D341Med (cell line): ENCODE results near the gene PIGU.
"Not testable (repeated sequence)": the region's sequence is repeated elsewhere in the genome, so short reads cannot be mapped to it uniquely, and the experiment has no call there.

Source experiments
- DNase-seq: peaks from one replicate; pipeline ENCODE4 v3.0.0; 2012; ENCODE audit warnings: low spot score

PIGU gene

GRCh38 chr20:34661811-34662210 is 15.1 kb downstream of the PIGU start:
- not testable (repeated sequence) for DNase-seq

- not testable (repeated sequence) for DNase-seq
Measured at GRCh38 chr20:34658654-34659053, 18.2 kb downstream of the PIGU start.

- DNase-seq = no peak
Measured at GRCh38 chr20:34654207-34654744, 22.6 kb downstream of the PIGU start.

- DNase-seq = peak; percentile 41
Measured at GRCh38 chr20:34651200-34651599, 25.7 kb downstream of the PIGU start.

- DNase-seq = no peak
Measured at GRCh38 chr20:34647737-34648136, 29.2 kb downstream of the PIGU start.

- no peak for DNase-seq
Measured at GRCh38 chr20:34644951-34645350, 31.9 kb downstream of the PIGU start.

- DNase-seq = no peak
Measured at GRCh38 chr20:34644345-34644744, 32.5 kb downstream of the PIGU start.

- DNase-seq = no peak
Measured at GRCh38 chr20:34643928-34644327, 33.0 kb downstream of the PIGU start.

GRCh38 chr20:34642009-34642408 is 34.9 kb downstream of the PIGU start:
- no peak for DNase-seq

- peak; percentile 77 for DNase-seq
Measured at GRCh38 chr20:34639755-34640222, 37.1 kb downstream of the PIGU start.

- DNase-seq = no peak
Measured at GRCh38 chr20:34638532-34638931, 38.4 kb downstream of the PIGU start.

GRCh38 chr20:34638039-34638292 is 38.9 kb downstream of the PIGU start:
- no peak for DNase-seq

GRCh38 chr20:34637245-34638038 is 39.5 kb downstream of the PIGU start:
- no peak for DNase-seq

GRCh38 chr20:34636648-34637047 is 40.2 kb downstream of the PIGU start:
- DNase-seq = no peak

- DNase-seq = no peak
Measured at GRCh38 chr20:34634392-34634791, 42.5 kb downstream of the PIGU start.

GRCh38 chr20:34632870-34633452 is 43.9 kb downstream of the PIGU start:
- no peak for DNase-seq

GRCh38 chr20:34629904-34630303 is 47.0 kb downstream of the PIGU start:
- no peak for DNase-seq

GRCh38 chr20:34629342-34629741 is 47.5 kb downstream of the PIGU start:
- no peak for DNase-seq

GRCh38 chr20:34628026-34628425 is 48.9 kb downstream of the PIGU start:
- DNase-seq = no peak

- no peak for DNase-seq
Measured at GRCh38 chr20:34627458-34627857, 49.4 kb downstream of the PIGU start.

- DNase-seq = no peak
Measured at GRCh38 chr20:34626992-34627391, 49.9 kb downstream of the PIGU start.

GRCh38 chr20:34624629-34625028 is 52.3 kb downstream of the PIGU start:
- no peak for DNase-seq

GRCh38 chr20:34622821-34623451 is 54.0 kb downstream of the PIGU start:
- DNase-seq = no peak
